HG03066 (cell line): ENCODE data around the gene TEX26.

Experiments
- ATAC-seq: cut with Tn5 transposase; IDR thresholded peaks from one replicate; pipeline ENCODE4 v1.9.1; 2021; ENCODE audit warnings: low read depth; ENCODE audit not compliant: unreplicated experiment

The TEX26 gene

GRCh38 chr13:30974350-30974749 lies 41.9 kb downstream of the TEX26 start:
- no peak for ATAC-seq

GRCh38 chr13:30976025-30976424 lies 43.6 kb downstream of the TEX26 start:
- ATAC-seq: no peak

DNA sequence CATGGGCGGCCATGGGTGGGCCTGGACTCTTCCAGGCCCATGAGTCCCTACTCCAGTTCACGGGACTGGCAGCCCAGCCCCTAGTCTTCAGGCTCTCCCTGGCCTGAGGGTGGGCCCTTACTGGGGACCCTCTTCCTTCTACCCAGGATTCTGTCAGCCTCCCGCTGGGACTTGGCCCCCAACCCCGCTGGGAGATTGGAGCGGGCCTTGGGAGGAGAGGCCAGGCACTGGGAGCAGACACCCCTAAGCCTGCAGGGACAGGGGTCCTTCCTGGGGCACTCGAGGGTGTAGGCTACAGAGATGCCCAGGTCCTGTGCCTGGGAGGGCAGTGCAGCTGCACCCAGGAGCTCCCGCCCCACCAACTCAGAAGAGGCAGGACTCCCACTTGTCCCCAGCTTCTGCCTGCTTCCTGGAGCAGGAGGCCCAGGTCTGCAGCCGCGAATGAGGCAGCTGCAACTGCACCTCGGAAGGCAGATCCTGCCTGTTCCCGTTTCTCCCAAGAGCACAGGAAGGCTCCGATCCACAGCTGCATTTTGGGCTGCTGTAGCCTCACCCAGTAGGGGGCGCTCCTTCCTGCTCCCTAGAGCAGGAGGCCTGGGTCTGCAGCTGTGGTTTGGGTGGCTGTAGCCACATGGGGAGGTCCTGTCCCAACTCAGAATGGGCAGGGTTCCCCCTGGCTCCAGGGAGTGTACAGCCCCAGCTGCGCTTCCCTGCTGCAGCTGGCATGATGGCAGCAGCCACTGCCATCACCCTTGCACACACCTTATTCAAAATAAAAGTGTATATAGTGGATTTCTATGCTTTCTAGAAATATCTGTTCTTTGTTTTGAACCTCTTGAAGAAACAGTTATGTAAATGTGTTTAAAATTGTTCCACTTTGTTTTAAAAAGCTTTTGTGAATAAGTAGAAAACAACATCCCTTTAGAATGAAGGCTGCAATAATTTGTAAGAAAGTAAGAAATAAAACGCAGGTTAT lies 46.8 kb downstream of the TEX26 start:
- ATAC-seq: no peak

DNA sequence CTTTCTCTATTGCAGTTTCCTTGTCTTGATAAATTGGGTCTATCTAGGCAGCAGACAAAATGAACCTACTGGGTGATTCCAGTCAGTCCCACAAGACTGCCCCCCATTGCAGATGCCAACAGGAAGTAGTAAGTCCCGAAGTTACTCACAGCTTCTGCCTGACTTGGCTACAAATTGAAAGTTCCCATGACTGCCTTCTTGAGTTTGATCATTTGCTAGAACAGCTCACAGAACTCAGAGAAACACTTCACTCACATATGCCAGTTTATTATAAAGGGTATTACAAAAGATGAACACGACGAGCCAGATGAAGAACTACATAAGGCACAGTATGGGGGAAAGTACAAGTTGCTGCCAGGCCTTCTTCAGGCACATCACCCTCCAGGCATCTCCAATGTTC lies 50.0 kb downstream of the TEX26 start:
- ATAC-seq: no peak

GRCh38 chr13:30982906-30983305 lies 50.5 kb downstream of the TEX26 start:
- ATAC-seq: no peak

GRCh38 chr13:30983431-30983830 lies 51.0 kb downstream of the TEX26 start:
- no peak for ATAC-seq

DNA sequence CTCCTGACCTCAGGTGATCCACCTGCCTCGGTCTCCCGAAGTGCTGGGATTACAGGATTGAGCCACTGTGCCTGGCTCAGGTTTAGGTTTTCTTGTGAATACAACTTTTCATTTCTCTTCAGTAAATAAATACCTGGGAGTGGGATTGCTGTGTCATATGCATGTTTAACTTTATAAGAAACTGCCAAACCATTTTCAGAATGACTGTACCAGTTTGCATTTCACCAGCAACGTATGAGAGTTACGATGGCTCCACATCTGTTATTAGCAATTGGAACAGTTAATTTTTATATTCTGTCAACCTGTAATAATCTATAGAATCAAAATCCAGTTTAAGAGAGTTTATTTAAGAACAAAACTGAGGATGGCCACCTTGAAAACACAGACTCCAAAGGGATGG lies 52.2 kb downstream of the TEX26 start:
- ATAC-seq: no peak

- ATAC-seq: no peak
These were observed 53.3 kb downstream of the TEX26 start for GRCh38 chr13:30985637-30986205.

GRCh38 chr13:30991184-30991583 lies 58.7 kb downstream of the TEX26 start:
- ATAC-seq: no peak

GRCh38 chr13:30991922-30992321 lies 59.5 kb downstream of the TEX26 start:
- no peak for ATAC-seq

- no peak for ATAC-seq
These were observed 62.9 kb downstream of the TEX26 start for GRCh38 chr13:30995331-30995730.

GRCh38 chr13:30997697-30998096 lies 65.2 kb downstream of the TEX26 start:
- no peak for ATAC-seq

GRCh38 chr13:30998136-30999088 lies 66.0 kb downstream of the TEX26 start:
- ATAC-seq: no peak

GRCh38 chr13:31000889-31001288 lies 68.4 kb downstream of the TEX26 start:
- no peak for ATAC-seq

- ATAC-seq: no peak
These were observed 69.2 kb downstream of the TEX26 start for GRCh38 chr13:31001647-31002046.

DNA sequence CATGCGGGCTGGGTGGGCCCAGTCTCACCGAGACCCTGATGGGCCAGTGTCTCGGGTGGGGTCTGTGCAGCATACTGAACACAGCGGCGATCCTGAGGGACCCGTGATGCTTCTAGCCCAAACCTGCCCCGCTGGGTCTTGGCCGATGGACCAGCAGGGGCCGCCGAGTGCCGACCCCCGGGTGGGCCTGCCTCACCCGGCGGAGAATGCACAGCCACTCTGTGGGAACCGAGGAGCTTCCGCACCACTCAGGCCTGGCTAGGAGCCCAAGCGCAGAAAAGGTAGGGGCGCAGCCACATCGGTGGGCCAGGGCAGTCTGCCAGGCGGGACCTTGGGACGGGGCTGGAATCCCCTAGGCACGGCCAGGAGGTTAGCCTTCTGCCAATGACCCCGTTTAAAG lies 72.6 kb downstream of the TEX26 start:
- no peak for ATAC-seq

DNA sequence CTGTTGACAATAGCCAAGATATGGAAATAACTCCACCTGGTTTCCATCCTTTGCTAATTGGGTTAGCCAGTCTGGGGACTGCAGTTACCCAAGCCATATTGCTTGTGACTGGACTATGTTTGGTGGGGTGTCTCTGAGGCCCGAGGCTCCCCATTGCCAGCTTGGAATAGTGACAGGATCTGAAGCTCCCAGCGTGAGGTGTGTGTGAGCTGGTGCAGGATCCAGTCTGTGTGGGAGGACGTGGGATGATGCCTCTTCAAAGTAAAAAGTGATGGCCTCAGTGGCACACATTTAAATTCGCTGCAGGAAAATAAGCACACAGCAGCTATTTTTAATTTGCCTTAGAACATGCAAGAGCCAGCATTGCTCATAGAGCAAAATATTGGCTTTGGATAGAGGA lies 75.0 kb downstream of the TEX26 start:
- ATAC-seq: no peak

- no peak for ATAC-seq
These were observed 76.1 kb downstream of the TEX26 start for GRCh38 chr13:31008400-31009115.

GRCh38 chr13:31009166-31009565 lies 76.7 kb downstream of the TEX26 start:
- no peak for ATAC-seq

DNA sequence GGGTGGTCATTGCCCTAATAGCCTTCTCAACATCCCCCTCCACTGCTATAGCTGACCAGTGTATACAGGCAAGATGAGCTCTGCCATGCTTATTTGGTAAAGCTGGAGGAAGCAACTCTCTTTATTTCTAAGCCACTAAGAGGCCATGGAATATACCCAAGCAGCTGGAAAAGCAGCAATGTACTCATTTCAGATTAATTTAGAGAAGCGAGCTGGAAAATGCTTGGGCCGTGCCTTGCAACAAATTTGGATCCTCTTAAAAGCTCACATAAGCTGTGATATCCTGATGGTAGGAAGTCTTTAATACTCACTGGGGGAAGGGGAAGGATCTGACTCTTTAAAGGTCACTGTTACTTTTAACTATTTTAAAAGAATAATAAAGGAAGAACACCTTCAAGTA lies 77.8 kb downstream of the TEX26 start:
- no peak for ATAC-seq
